BLaER1 (cell line): Measurements from ENCODE around the gene REN.

Experiments used
- H3K27ac ChIP-seq: shearing (Covaris generic); formaldehyde crosslinking; 2 replicates; pipeline ENCODE4 v1.8.1; 2022
- H3K27me3 ChIP-seq: shearing (Covaris generic); formaldehyde crosslinking; 2 replicates; pipeline ENCODE4 v1.8.1; 2022
- H3K36me3 ChIP-seq: shearing (Covaris generic); formaldehyde crosslinking; 2 replicates; pipeline ENCODE4 v1.8.1; 2022
- H3K4me1 ChIP-seq: shearing (Covaris generic); formaldehyde crosslinking; 2 replicates; pipeline ENCODE4 v1.8.1; 2022
- H3K4me2 ChIP-seq: shearing (Covaris generic); formaldehyde crosslinking; 2 replicates; pipeline ENCODE4 v1.8.1; 2022
- H3K4me3 ChIP-seq: shearing (Covaris generic); formaldehyde crosslinking; 2 replicates; pipeline ENCODE4 v1.8.1; 2022
- H3K9ac ChIP-seq: shearing (Covaris generic); formaldehyde crosslinking; 2 replicates; pipeline ENCODE4 v1.8.1; 2022
- H3K9me3 ChIP-seq: shearing (Covaris generic); formaldehyde crosslinking; 2 replicates; pipeline ENCODE4 v1.8.1; 2022
- H4K20me1 ChIP-seq: shearing (Covaris generic); formaldehyde crosslinking; 2 replicates; pipeline ENCODE4 v1.8.1; 2022
- Cebpa-rat ChIP-seq: shearing (Covaris generic); IDR thresholded peaks from 2 replicates; pipeline ENCODE4 v1.8.1; 2022

Gene REN

DNA sequence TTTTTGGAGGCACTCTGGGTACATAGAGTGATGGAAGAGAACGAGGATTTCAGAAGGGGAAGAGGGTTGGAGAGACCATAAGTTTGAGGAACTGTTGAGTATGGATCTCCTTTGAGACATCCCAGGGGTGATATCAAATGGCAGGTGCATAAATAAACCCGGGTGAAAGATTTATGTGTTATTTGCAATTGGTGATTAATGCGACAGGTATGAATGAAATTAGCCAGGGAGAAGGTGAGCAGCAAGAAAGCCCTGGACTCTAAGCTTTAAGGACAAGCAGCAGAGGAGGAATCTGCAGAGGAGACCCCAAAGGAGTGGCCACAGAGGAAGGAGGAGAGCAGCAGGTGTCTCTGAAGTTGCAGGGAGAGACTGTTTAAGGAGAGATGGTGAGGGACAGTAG lies 8.8 kb upstream of the REN start:
- H3K4me2 ChIP-seq: no peak overlapping the region
- no peaks in the 10 kb centered on the region for H3K27me3 ChIP-seq

DNA sequence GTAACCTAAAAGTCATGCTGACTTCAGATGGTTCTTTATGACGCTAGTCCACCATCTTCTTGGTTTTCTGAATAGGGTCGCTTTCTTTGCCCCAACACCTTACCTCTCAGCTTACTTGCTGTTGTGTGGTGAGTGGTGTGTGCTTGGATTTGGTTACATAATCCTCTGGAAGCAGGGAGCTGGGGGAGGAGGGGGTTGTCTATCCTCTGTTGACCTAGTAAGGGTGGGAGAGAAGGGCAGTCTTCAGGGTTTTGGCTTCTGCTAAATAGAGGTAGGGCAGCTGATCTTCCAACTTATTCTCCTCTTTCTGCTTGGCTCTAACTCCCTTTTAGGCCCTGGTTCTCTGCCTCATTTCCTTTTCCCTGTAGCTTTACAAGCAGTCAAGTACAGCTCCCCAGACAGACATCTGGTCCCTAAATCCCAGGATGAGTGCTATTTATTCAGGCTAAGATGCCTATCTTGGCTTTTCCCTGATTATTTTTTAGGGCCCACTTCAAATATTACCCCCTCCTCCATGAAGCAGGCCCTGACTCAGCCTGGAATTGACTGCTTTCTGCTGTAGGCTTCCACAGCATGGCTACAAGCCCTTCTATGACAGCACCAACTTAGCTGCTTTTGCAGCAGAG lies 6.4 kb upstream of the REN start:
- no peaks in the 10 kb centered on the region for H3K27me3 ChIP-seq
- no peak overlapping the region for H3K4me3 ChIP-seq
- peaks cover 21% of the 10 kb centered on the region for H3K4me1 ChIP-seq
- peaks cover 38% of the 10 kb centered on the region for H3K9me3 ChIP-seq
- no peak overlapping the region for H3K4me2 ChIP-seq
- no peaks in the 10 kb centered on the region for H4K20me1 ChIP-seq
- H3K9ac ChIP-seq: no peak overlapping the region
- H3K36me3 ChIP-seq: peaks cover 6% of the 10 kb centered on the region; the same call in 1 of the 2 replicates
- H3K27ac ChIP-seq: no peak overlapping the region
- TF ChIP-seq Cebpa-rat: no peak

More for the DNA sequence above, 8.8 kb upstream of the REN start:
- H3K4me3 ChIP-seq: no peak overlapping the region
- no peaks in the 10 kb centered on the region for H3K36me3 ChIP-seq
- no peak for TF ChIP-seq Cebpa-rat
- no peak overlapping the region for H3K9ac ChIP-seq
- H3K4me1 ChIP-seq: peaks cover 45% of the 10 kb centered on the region
- H3K27ac ChIP-seq: no peak overlapping the region
- peaks cover 20% of the 10 kb centered on the region for H3K9me3 ChIP-seq
- H4K20me1 ChIP-seq: no peaks in the 10 kb centered on the region

DNA sequence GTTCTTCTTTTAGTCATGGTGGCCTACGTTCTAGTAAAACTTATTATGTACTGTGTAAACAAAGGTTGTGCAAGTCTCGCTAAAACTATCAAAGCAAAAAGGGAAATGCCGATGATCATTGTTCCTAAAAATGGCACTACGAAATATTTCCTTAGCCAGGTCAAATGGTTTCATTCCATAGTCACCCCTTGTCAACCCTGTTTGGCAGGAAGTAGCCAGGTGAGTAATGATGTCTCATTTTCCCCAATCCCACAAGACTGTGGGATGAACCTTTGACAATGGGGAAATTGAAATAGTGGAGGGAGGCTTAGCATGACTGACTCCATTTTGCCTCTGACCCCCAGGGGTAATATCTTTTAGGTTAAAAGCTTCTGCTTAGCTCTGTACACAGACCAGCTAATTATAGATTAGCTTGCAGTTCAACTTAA lies 5.6 kb upstream of the REN start:
- Histone ChIP-seq H3K4me2 (no peak overlapping the region), H3K4me3 (no peak overlapping the region), H3K4me1 (peaks cover 13% of the 10 kb centered on the region), H4K20me1 (no peaks in the 10 kb centered on the region), H3K36me3 (peaks cover 6% of the 10 kb centered on the region; the same call in 1 of the 2 replicates), H3K27me3 (no peaks in the 10 kb centered on the region), H3K9me3 (peaks cover 38% of the 10 kb centered on the region), H3K27ac (no peak overlapping the region), H3K9ac (no peak overlapping the region)
- no peak for TF ChIP-seq Cebpa-rat

DNA sequence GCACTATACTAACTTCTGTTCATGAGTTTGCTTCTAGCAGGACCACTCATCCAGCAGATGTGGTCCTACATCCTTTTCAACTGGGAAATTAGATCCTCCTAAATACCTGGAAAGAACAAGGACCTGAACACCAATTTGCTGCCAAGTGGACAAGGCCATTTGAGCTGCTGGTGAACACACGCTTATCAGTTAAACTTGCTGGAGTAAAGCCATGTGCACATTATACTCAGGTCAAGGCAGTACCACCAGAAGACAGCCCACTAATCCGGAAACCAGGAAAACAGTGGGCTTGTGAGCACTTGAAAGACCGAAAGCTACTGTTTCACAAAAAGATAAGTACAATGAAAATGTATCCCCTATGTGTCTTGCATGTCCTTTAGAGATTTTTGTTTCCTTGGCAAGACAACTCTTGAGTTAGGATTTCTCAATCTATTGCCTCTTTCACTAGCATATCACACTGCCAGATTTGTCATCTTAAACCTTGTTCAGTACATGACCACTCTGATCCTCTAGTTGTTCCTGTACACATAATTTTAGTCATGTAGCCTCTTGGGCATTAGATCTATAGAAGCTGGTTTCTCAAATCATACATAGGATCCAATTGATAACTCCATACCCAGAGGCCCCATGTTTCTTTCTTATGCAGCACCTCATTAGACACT lies 4.5 kb upstream of the REN start:
- Histone ChIP-seq H3K4me1 (peaks cover 2% of the 10 kb centered on the region; the same call in 1 of the 2 replicates), H3K4me3 (no peak overlapping the region), H3K9ac (no peak overlapping the region), H3K27me3 (no peaks in the 10 kb centered on the region), H3K9me3 (peaks cover 38% of the 10 kb centered on the region), H3K4me2 (no peak overlapping the region), H4K20me1 (no peaks in the 10 kb centered on the region), H3K36me3 (peaks cover 6% of the 10 kb centered on the region; the same call in 1 of the 2 replicates), H3K27ac (no peak overlapping the region)
- no peak for TF ChIP-seq Cebpa-rat

DNA sequence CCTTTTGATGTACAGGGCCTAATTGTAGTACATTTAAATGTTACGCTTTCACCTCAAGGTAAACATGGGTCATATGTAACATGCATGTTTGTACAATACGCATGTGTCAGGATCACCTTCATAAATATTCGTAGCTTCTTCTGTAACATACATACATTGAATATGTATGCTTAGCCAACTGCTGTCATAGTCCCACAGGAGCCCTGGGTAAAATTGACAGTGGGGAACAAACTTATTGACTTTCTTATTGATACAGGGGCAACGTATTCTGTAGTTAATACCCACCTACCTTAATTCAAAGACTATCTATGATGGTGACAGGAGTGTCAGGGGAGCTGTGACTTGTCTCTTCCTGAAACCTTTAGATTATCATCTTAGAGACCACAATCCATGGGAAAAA lies 3.7 kb upstream of the REN start:
- no peaks in the 10 kb centered on the region for H4K20me1 ChIP-seq
- no peak for TF ChIP-seq Cebpa-rat

DNA sequence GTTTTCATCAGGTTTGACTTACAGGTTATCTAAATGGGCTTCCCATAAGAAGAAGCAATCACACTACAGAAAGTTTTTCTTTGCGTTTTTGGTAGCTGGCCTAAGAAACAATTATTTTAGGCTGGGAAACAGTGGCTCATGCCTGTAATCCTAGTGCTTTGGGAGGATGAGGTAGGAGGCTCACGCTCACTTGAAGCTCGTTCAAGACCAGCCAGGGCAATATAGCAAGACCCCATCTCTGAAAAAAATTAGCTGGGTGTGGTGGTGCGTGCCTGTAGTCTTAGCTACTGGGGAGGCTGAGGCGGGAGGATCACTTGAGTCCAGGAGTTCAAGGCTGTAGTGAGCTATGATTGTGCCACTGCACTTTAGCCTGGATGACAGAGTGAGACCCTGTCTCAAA lies 1.6 kb upstream of the REN start:
- H3K27ac ChIP-seq: no peak overlapping the region
- peaks cover 6% of the 10 kb centered on the region; the same call in 1 of the 2 replicates for H3K36me3 ChIP-seq
- H3K9ac ChIP-seq: no peak overlapping the region
- peaks cover 4% of the 10 kb centered on the region for H3K4me1 ChIP-seq
- no peak overlapping the region for H3K4me2 ChIP-seq
- no peaks in the 10 kb centered on the region for H4K20me1 ChIP-seq
- TF ChIP-seq Cebpa-rat: no peak
- no peak overlapping the region for H3K4me3 ChIP-seq
- no peaks in the 10 kb centered on the region for H3K27me3 ChIP-seq
- H3K9me3 ChIP-seq: peaks cover 38% of the 10 kb centered on the region

More for the DNA sequence above, 3.7 kb upstream of the REN start:
- Histone ChIP-seq H3K27ac (no peak overlapping the region), H3K27me3 (no peaks in the 10 kb centered on the region), H3K36me3 (peaks cover 6% of the 10 kb centered on the region; the same call in 1 of the 2 replicates), H3K4me2 (no peak overlapping the region), H3K9me3 (peaks cover 38% of the 10 kb centered on the region), H3K4me1 (no peaks in the 10 kb centered on the region), H3K9ac (no peak overlapping the region), H3K4me3 (no peak overlapping the region)

DNA sequence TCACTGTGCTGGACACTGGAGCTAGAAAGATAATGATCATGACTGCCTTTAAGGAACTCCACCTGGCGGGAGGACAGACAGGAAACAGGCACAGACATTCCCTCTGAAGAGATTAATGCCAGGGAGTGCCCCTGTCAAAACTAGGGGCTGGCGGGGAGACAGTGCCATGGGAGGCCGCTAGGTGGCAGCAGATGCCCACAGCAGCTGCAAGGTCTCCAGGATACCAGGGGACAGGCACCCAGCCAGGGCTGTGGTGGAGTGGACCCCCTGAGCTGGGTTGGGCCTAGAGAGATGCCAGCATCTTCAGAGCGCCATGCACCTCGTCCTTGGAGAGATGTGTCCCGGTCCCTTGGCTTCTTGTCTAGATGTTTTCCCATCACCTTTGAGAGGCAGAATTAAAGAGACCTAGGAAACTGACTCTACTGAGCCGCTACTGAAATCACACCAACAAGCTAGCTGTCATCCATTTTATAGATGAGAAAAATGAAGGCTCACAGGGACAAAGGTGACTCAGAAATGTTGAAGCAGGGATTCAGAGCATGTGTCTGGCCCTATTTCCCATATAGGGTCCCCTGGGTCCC lies 3.6 kb downstream of the REN start:
- Histone ChIP-seq H3K9ac (no peak overlapping the region), H3K4me3 (no peak overlapping the region), H4K20me1 (no peaks in the 10 kb centered on the region), H3K4me2 (peak overlapping the region; percentile 35; the same call in 1 of the 2 replicates), H3K4me1 (peaks cover 7% of the 10 kb centered on the region), H3K27me3 (no peaks in the 10 kb centered on the region), H3K36me3 (no peaks in the 10 kb centered on the region), H3K9me3 (no peaks in the 10 kb centered on the region), H3K27ac (no peak overlapping the region)
- TF ChIP-seq Cebpa-rat: no peak

DNA sequence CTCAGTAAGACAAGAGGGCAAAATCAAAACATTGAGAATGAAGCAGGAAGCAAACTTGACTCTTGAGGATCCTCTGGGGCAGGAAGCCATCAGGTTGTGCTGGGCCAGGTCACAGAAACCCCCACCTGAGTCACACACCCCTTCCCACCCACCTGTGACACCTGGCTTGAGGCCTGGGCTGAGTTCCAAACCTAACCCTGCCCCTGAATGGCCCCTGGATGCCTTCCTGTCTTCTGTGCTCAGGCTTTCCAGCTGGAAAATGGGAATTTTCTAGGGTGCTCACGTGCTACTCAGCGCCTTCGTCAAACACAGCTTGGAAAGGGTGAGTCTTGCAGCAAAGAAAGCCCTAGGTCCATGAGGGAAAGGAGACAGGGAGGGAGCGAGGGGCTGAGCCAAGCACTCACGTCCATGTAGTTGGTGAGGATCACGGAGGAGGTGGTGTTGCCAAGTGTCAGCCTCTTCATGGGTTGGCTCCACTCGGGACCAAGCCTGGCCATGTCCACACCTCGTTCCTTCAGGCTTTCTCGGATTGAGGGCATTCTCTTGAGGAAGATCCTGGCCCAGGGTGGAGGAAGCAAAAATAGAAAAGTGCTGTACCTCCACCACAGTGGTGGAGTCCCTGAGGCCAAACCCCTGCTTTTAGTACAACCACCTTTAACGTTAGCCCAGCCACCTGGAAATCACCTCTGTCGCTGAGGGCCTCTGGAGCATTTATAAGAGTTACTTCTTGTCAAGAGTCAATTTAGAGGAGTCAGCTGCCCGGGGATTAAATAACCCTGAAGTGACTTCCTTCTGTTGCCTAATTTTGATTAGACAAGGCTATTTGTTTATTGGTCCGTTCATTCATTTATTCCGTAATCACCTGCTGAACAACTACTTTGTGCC lies 4.3 kb downstream of the REN start:
- H3K4me3 ChIP-seq: no peak overlapping the region
- no peaks in the 10 kb centered on the region for H3K27me3 ChIP-seq
- H3K4me2 ChIP-seq: no peak overlapping the region
- H3K27ac ChIP-seq: no peak overlapping the region
- TF ChIP-seq Cebpa-rat: no peak
- H3K9me3 ChIP-seq: no peaks in the 10 kb centered on the region
- H3K36me3 ChIP-seq: no peaks in the 10 kb centered on the region
- H3K9ac ChIP-seq: no peak overlapping the region
- no peaks in the 10 kb centered on the region for H4K20me1 ChIP-seq
- H3K4me1 ChIP-seq: peaks cover 7% of the 10 kb centered on the region

DNA sequence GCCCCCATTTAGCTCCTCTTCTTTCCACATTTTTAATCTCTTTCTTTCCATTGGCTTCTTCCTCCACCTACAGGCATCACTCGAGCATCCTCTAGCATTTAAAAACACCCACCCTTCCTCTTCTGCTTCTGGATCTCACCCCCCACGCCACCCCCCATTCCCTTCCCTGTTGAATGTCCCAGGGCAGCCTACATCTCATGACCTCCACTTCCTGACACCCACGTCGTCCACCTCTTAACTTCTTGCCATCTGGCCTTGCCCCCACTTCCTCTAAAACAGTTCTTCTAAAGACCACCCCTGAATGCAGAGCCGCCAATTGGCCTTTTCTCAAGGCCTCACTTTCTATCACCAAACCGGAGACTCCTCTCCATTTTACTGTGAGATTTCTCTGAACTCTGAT lies 8.2 kb downstream of the REN start:
- Histone ChIP-seq H3K36me3 (no peaks in the 10 kb centered on the region), H3K4me1 (peaks cover 5% of the 10 kb centered on the region), H3K27ac (no peak overlapping the region), H3K9me3 (no peaks in the 10 kb centered on the region), H3K4me2 (no peak overlapping the region), H3K9ac (no peak overlapping the region), H3K4me3 (no peak overlapping the region), H3K27me3 (no peaks in the 10 kb centered on the region), H4K20me1 (no peaks in the 10 kb centered on the region)
- no peak for TF ChIP-seq Cebpa-rat
